HepG2 (cell line): ENCODE data around the gene IL11RA. TPM values are rescaled to one million over a fixed set of nuclear protein-coding genes. Genes with fewer than 3 reads are reported as not detected.

Experiments used
- SIN3B ChIP-seq: fragments of 150-350 bp; IDR thresholded peaks from 2 replicates; pipeline ENCODE4 v1.6.1; 2014; ENCODE audit warnings: low read length
- TBX3 ChIP-seq: fragments of 450-650 bp; IDR thresholded peaks from 2 replicates; pipeline ENCODE4 v1.6.1; 2017; ENCODE audit warnings: antibody characterized with exemption, mild to moderate bottlenecking, inconsistent platforms, borderline replicate concordance
- ZFP36L2 ChIP-seq: sonication (generic); formaldehyde crosslinking; IDR thresholded peaks from 2 replicates; pipeline ENCODE4 v1.4.0; 2020; ENCODE audit warnings: missing genetic modification reagents
- ZFP62 ChIP-seq: sonication (generic); formaldehyde crosslinking; IDR thresholded peaks from 2 replicates; pipeline ENCODE4 v1.4.0; 2020; ENCODE audit warnings: missing genetic modification reagents
- ZNF547 ChIP-seq: sonication (generic); formaldehyde crosslinking; IDR thresholded peaks from 2 replicates; pipeline ENCODE4 v1.5.1; 2020; ENCODE audit warnings: mild to moderate bottlenecking, missing genetic modification reagents
- ZNF569 ChIP-seq: sonication (generic); formaldehyde crosslinking; IDR thresholded peaks from 2 replicates; pipeline ENCODE4 v1.5.0; 2020; ENCODE audit warnings: mild to moderate bottlenecking, missing genetic modification reagents, moderate library complexity, borderline replicate concordance
- ZNF777 ChIP-seq: sonication (generic); formaldehyde crosslinking; IDR thresholded peaks from 2 replicates; pipeline ENCODE4 v1.4.0; 2020; ENCODE audit warnings: missing genetic modification reagents
- ZNF781 ChIP-seq: sonication (generic); formaldehyde crosslinking; IDR thresholded peaks from 2 replicates; pipeline ENCODE4 v1.5.1; 2020; ENCODE audit warnings: borderline replicate concordance, mild to moderate bottlenecking, missing genetic modification reagents; ENCODE audit errors: not compliant biosample characterization
- ZNF792 ChIP-seq: IDR thresholded peaks from 2 replicates; pipeline ENCODE4 v1.6.1; 2016
- polyA plus RNA-seq, 8 experiments: library from polyadenylated mRNA; depleted of rRNA in 3 of 8; stranded (reverse) in 7 of 8; unstranded in 1 of 8; fragments of >200 nt; fragmentation: Illumina TruSeq in 4 of 8; extraction: Trizol in 4 of 8; gene quantifications; 2 replicates each; pipeline versions ENCODE4 v1.2.1 to v1.2.3, GENCODE V29; 2011 to 2016; ENCODE audit warnings: low read depth in 4 of 8, missing spikeins in 1 of 8, mixed read lengths in 1 of 8; ENCODE audit not compliant: insufficient read depth in 1 of 8
- total RNA-seq, 5 experiments: library from RNA; depleted of rRNA; stranded (reverse); fragments of >200 nt; fragmentation: Illumina TruSeq; extraction: Trizol; gene quantifications; 2 replicates each; pipeline ENCODE4 v1.2.3, GENCODE V29; 2016; ENCODE audit warnings: low read depth in 1 of 5
- TF ChIP-seq, protein P1 (sequence below): sonication (generic); formaldehyde crosslinking; IDR thresholded peaks from 2 replicates; pipeline ENCODE4 v1.5.1; 2020; ENCODE audit warnings: mild to moderate bottlenecking, missing genetic modification reagents, moderate library complexity
- TF ChIP-seq, protein P2 (sequence below): sonication (generic); formaldehyde crosslinking; IDR thresholded peaks from 2 replicates; pipeline ENCODE4 v1.5.0; 2020; ENCODE audit warnings: mild to moderate bottlenecking, missing genetic modification reagents, borderline replicate concordance
- TF ChIP-seq, protein P3 (sequence below): IDR thresholded peaks from 2 replicates; pipeline ENCODE4 v1.6.1; 2016; ENCODE audit warnings: low read depth, control low read depth
- TF ChIP-seq, protein P4 (sequence below): sonication (generic); formaldehyde crosslinking; conservative IDR thresholded peaks from 2 replicates; pipeline ENCODE4 v1.8.1; 2023; ENCODE audit warnings: missing genetic modification reagents

IL11RA gene
- total and polyA plus RNA-seq, 2 of the 13 experiments (the other 11 are each of a cell fraction or from before 2014, with no cell fraction given): 2.0 to 4.2 TPM

DNA sequence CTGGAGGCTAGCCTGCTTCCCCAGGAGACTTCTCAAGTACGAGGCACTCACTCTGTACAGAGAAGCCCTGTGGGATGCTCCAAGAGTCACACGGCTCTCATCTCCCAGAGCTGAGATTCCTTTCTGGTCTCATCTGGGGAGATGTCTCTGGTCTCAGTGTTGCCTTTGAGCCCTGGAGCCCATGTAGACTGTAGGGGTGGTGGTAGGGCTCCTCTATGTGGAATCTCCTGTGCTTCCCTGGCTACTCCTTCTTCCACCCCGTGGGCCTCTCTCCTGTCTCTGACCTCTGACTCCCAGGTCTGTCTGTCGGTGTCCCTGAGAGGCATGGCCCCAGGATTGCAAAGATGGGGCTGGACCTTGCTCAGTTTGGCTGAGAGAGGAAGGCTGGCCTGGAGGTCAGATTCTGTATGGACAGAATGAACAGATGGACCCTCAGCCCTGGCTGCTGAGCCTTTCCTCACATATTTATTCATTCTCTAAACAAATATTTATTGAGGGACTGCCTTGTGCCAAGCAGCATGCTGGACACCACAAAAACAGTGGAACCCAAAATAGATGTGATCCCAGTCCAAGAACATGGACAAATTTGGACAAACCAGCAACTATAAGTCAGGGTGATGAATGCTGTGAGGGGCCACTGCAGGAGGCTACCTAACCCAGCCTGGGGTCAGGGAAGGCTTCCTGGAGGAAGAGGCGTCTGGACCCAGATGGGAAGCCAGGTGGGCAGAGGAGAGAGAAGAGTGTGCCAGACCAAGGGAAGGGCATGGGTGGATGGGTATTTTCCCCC lies 36.5 kb downstream of the IL11RA start (continued):
- no peak for TF ChIP-seq SIN3B
- no peak for TF ChIP-seq ZNF781
- TF ChIP-seq ZFP62 (CRISPR knock-in tag): no peak
- TF ChIP-seq, protein P1, sequence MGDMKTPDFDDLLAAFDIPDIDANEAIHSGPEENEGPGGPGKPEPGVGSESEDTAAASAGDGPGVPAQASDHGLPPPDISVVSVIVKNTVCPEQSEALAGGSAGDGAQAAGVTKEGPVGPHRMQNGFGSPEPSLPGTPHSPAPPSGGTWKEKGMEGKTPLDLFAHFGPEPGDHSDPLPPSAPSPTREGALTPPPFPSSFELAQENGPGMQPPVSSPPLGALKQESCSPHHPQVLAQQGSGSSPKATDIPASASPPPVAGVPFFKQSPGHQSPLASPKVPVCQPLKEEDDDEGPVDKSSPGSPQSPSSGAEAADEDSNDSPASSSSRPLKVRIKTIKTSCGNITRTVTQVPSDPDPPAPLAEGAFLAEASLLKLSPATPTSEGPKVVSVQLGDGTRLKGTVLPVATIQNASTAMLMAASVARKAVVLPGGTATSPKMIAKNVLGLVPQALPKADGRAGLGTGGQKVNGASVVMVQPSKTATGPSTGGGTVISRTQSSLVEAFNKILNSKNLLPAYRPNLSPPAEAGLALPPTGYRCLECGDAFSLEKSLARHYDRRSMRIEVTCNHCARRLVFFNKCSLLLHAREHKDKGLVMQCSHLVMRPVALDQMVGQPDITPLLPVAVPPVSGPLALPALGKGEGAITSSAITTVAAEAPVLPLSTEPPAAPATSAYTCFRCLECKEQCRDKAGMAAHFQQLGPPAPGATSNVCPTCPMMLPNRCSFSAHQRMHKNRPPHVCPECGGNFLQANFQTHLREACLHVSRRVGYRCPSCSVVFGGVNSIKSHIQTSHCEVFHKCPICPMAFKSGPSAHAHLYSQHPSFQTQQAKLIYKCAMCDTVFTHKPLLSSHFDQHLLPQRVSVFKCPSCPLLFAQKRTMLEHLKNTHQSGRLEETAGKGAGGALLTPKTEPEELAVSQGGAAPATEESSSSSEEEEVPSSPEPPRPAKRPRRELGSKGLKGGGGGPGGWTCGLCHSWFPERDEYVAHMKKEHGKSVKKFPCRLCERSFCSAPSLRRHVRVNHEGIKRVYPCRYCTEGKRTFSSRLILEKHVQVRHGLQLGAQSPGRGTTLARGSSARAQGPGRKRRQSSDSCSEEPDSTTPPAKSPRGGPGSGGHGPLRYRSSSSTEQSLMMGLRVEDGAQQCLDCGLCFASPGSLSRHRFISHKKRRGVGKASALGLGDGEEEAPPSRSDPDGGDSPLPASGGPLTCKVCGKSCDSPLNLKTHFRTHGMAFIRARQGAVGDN (CRISPR knock-in tag): peak; percentile 42
- TF ChIP-seq ZNF547 (CRISPR knock-in tag): no peak
- TF ChIP-seq, protein P2, sequence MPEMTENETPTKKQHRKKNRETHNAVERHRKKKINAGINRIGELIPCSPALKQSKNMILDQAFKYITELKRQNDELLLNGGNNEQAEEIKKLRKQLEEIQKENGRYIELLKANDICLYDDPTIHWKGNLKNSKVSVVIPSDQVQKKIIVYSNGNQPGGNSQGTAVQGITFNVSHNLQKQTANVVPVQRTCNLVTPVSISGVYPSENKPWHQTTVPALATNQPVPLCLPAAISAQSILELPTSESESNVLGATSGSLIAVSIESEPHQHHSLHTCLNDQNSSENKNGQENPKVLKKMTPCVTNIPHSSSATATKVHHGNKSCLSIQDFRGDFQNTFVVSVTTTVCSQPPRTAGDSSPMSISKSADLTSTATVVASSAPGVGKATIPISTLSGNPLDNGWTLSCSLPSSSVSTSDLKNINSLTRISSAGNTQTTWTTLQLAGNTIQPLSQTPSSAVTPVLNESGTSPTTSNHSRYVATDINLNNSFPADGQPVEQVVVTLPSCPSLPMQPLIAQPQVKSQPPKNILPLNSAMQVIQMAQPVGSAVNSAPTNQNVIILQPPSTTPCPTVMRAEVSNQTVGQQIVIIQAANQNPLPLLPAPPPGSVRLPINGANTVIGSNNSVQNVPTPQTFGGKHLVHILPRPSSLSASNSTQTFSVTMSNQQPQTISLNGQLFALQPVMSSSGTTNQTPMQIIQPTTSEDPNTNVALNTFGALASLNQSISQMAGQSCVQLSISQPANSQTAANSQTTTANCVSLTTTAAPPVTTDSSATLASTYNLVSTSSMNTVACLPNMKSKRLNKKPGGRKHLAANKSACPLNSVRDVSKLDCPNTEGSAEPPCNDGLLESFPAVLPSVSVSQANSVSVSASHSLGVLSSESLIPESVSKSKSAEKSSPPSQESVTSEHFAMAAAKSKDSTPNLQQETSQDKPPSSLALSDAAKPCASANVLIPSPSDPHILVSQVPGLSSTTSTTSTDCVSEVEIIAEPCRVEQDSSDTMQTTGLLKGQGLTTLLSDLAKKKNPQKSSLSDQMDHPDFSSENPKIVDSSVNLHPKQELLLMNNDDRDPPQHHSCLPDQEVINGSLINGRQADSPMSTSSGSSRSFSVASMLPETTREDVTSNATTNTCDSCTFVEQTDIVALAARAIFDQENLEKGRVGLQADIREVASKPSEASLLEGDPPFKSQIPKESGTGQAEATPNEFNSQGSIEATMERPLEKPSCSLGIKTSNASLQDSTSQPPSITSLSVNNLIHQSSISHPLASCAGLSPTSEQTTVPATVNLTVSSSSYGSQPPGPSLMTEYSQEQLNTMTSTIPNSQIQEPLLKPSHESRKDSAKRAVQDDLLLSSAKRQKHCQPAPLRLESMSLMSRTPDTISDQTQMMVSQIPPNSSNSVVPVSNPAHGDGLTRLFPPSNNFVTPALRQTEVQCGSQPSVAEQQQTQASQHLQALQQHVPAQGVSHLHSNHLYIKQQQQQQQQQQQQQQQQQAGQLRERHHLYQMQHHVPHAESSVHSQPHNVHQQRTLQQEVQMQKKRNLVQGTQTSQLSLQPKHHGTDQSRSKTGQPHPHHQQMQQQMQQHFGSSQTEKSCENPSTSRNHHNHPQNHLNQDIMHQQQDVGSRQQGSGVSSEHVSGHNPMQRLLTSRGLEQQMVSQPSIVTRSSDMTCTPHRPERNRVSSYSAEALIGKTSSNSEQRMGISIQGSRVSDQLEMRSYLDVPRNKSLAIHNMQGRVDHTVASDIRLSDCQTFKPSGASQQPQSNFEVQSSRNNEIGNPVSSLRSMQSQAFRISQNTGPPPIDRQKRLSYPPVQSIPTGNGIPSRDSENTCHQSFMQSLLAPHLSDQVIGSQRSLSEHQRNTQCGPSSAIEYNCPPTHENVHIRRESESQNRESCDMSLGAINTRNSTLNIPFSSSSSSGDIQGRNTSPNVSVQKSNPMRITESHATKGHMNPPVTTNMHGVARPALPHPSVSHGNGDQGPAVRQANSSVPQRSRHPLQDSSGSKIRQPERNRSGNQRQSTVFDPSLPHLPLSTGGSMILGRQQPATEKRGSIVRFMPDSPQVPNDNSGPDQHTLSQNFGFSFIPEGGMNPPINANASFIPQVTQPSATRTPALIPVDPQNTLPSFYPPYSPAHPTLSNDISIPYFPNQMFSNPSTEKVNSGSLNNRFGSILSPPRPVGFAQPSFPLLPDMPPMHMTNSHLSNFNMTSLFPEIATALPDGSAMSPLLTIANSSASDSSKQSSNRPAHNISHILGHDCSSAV: no peak
- TF ChIP-seq ZNF569 (CRISPR knock-in tag): no peak
- TF ChIP-seq, protein P3, sequence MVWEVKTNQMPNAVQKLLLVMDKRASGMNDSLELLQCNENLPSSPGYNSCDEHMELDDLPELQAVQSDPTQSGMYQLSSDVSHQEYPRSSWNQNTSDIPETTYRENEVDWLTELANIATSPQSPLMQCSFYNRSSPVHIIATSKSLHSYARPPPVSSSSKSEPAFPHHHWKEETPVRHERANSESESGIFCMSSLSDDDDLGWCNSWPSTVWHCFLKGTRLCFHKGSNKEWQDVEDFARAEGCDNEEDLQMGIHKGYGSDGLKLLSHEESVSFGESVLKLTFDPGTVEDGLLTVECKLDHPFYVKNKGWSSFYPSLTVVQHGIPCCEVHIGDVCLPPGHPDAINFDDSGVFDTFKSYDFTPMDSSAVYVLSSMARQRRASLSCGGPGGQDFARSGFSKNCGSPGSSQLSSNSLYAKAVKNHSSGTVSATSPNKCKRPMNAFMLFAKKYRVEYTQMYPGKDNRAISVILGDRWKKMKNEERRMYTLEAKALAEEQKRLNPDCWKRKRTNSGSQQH: no peak
- 0 out of 2 replicates have a peak, but pooled peaks have one; percentile 12 for TF ChIP-seq ZNF792
- TF ChIP-seq ZFP36L2 (CRISPR knock-in tag): no peak
- TF ChIP-seq ZNF777 (CRISPR knock-in tag): no peak
- TF ChIP-seq, protein P4, sequence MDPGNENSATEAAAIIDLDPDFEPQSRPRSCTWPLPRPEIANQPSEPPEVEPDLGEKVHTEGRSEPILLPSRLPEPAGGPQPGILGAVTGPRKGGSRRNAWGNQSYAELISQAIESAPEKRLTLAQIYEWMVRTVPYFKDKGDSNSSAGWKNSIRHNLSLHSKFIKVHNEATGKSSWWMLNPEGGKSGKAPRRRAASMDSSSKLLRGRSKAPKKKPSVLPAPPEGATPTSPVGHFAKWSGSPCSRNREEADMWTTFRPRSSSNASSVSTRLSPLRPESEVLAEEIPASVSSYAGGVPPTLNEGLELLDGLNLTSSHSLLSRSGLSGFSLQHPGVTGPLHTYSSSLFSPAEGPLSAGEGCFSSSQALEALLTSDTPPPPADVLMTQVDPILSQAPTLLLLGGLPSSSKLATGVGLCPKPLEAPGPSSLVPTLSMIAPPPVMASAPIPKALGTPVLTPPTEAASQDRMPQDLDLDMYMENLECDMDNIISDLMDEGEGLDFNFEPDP (CRISPR knock-in tag): no peak
- no peak for TF ChIP-seq TBX3
